GM21529 (cell line): Measurements from ENCODE around the gene FAM120B.
"Not testable (repeated sequence)": the region's sequence is repeated elsewhere in the genome, so short reads cannot be mapped to it uniquely, and the experiment has no call there.

Experiments
- ATAC-seq: cut with Tn5 transposase; IDR thresholded peaks from one replicate; pipeline ENCODE4 v1.9.1; 2021; ENCODE audit not compliant: unreplicated experiment

The FAM120B gene

GRCh38 chr6:170347091-170347490, 40.5 kb downstream of the FAM120B start:
- peak; percentile 69 for ATAC-seq

- no peak for ATAC-seq
These were observed 41.4 kb downstream of the FAM120B start for GRCh38 chr6:170347975-170348374.

GRCh38 chr6:170351456-170351855, 44.9 kb downstream of the FAM120B start:
- ATAC-seq: not testable (repeated sequence)

- not testable (repeated sequence) for ATAC-seq
These were observed 48.6 kb downstream of the FAM120B start for GRCh38 chr6:170355190-170355589.

GRCh38 chr6:170355661-170356060, 49.1 kb downstream of the FAM120B start:
- no peak for ATAC-seq

- ATAC-seq: no peak
These were observed 51.3 kb downstream of the FAM120B start for GRCh38 chr6:170357812-170358211.

- no peak for ATAC-seq
These were observed 51.9 kb downstream of the FAM120B start for GRCh38 chr6:170358496-170358895.

- ATAC-seq: no peak
These were observed 53.9 kb downstream of the FAM120B start for GRCh38 chr6:170360476-170360875.

GRCh38 chr6:170361335-170361734, 54.8 kb downstream of the FAM120B start:
- no peak for ATAC-seq

- no peak for ATAC-seq
These were observed 55.6 kb downstream of the FAM120B start for GRCh38 chr6:170362121-170362520.

- no peak for ATAC-seq
These were observed 56.7 kb downstream of the FAM120B start for GRCh38 chr6:170363255-170363654.

GRCh38 chr6:170365121-170365520, 58.6 kb downstream of the FAM120B start:
- no peak for ATAC-seq

- ATAC-seq: no peak
These were observed 59.0 kb downstream of the FAM120B start for GRCh38 chr6:170365593-170365992.

- no peak for ATAC-seq
These were observed 59.8 kb downstream of the FAM120B start for GRCh38 chr6:170366248-170366960.

GRCh38 chr6:170367241-170367640, 60.7 kb downstream of the FAM120B start:
- no peak for ATAC-seq

GRCh38 chr6:170368544-170368943, 62.0 kb downstream of the FAM120B start:
- ATAC-seq: no peak

GRCh38 chr6:170369403-170369802, 62.8 kb downstream of the FAM120B start:
- no peak for ATAC-seq

GRCh38 chr6:170370416-170370815, 63.9 kb downstream of the FAM120B start:
- ATAC-seq: peak; percentile 71

- no peak for ATAC-seq
These were observed 64.5 kb downstream of the FAM120B start for GRCh38 chr6:170371080-170371479.

GRCh38 chr6:170371588-170371987, 65.0 kb downstream of the FAM120B start:
- no peak for ATAC-seq

GRCh38 chr6:170372380-170373325, 66.1 kb downstream of the FAM120B start:
- ATAC-seq: no peak
